ENCODE results near the gene CCDC71.

Gene CCDC71

DNA sequence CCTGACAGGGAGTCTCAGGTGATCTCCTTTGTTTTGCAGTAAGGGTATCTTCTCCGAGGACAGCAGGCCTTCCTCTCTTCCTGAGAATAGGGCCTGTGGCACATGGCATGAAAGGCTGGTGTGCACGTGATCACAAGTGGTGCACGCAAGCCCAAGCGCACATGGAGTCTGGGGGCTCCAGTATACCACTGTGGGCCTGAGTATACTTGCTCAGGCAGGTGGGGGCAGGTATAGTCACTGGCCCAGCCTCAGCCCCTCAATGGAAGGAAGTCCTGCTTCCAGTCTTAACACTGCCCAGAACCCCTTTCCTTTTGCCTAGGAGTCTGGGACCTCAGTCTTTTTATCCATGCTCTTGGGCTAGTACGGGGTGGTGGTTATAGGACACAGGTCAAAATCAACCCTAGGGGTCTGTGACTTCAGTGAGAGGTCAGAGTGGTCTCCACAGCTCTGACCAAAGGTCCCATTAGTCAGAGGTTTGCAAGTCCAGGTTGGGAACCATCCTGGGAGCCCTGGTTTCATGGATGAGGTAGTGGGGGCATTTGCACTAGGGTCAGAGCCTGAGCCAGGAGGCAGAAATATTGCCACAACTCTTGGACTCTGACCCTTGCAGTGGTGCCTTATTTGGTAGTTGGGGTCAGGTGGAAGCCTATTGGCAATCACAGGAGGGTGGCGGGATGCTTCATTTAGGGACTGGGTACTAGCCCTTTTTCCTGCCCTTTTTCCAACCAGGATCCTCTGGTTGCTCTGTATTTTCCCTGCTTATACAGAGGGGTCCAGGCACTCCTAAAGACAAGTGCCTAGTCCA, 823 bp upstream of the CCDC71 start:
- no peak for DNase-seq

DNA sequence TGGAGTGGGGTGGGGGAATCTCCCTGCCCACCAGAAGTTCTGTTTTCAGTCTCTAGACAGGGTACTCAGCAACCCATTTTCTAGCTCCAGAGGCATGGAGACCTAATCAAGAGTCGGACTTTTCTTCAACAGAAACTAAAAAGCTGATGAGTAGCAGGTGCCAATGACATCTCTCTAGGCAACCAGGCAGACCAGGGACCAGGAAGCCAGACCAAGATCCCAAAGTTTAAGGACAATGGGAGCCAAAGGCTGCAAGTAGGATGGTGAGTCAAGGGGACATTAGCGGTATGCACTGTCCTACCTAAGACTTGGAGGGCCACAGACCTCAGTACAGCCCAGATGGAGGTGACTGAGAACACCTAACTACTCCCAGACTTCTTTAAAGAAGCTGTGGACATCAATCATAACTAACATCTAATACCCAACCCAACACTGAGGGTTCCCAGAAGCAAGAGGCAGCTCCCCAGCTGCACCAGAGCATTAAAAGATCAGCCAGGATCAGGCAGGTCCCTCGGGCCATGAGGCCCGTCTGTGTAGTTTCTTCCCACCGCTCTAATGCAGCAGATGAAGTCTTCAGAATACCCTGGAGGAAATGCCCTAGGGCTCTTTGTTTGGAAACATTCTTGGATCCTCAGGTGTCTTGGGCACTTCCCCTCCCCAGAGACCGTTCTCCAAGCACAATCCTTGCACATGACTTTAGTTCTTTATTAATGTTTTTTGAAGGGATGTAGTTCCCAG, 979 bp downstream of the CCDC71 start:
- no peak for DNase-seq

DNA sequence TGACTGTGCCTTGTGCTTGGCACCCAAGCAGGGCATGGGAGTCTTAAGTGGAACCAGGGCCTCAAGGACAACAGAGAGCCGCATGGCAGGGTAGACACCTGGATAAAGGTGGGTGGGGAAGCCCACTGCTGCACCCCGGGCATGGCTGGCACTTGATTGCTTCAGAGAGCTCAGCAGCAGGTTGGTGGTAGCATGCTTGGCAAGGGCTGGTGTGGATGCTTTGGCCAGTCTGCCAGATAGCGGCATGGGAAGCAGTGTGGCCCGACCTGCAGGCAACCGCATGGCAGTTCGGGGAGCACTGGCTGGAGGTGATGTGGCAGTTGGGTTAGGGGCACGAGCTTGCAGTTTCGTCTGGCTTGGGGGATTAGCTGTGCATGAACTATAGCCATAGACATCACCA, 2.5 kb downstream of the CCDC71 start:
- no peak for DNase-seq

DNA sequence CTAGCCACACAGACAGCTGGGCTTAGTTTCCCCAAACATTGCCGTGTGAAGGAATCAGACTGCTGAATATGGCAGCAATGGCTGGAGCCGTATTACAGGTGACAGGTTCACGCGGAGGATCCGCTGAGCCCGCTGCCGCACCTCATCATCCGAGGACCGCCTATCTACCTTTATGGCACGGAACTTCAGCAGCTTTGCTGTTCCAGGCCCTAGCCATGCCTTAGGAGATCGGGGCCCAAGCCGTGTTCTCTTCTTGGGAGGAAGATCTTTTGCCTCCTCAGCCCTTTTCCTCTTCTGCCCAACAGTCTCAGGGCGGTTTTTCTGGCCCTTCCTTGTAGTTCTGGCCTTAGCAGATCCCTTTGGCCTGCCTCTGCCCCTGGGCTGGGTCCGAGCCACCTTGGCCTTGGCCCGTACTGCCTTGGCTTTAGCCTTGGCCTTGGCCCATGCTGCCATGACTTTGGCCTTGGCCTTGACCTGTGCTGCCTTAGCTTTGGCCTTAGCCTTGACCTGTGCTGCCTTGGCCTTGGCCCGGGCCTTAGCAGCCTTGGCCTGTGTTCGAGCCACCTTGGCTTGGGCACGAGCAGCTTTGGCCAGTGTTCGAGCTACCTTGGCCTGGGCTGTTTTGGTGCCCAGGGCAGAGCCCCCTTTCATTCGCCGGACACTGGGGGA, 3.2 kb downstream of the CCDC71 start:
- DNase-seq: no peak

DNA sequence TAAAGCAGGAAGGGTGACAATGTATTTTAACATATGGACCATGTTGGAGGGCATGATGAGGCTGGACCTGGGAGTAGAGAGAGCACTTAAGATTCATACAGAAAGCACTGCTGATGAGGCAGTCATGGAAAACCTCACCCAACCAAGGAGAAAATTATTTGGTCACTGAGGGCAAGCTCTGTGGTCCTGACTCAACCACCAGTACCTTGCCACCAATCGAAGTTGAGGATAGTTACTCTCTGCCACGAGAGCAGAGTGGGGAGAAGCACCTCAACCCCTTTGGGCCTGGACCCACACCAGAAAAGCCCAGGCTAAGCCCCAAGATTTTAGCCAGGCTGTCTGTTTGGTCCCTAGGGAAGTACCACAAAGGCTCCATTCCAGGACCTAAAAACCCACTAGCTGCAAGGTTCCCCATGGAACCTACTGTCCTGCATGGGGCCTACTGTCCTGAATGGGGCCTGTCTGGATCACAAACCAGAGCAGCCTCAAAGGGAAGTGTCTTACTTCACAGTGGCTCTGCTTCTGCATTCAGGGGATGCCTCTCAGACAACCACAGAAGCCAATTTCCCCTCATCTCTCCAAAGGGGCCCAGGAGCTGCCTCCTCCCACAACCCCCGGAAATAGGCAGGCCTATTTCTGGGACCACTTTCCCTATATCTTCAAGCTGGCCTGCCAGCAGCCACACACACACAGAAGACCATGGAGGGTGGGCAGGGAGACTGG, 4.2 kb downstream of the CCDC71 start:
- no peak for DNase-seq

DNA sequence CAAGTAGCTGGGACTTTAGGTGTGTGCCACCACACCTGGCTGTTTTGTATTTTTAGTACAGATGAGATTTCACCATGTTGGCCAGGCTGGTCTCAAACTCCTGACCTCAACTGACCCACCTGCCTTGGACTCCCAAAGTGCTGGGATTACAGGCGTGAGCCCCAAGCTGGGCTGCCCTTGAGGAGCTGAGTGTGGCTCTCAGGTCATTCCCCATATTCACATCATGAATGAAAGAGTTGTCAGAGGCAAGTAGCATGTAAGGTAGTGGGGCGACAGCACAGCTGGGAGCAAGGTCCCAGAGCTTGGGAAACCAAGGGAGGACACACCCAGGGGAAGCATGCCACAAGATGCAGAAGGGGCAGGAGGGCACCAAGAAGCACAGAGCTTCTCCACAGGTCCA, 4.9 kb downstream of the CCDC71 start:
- DNase-seq: no peak

DNA sequence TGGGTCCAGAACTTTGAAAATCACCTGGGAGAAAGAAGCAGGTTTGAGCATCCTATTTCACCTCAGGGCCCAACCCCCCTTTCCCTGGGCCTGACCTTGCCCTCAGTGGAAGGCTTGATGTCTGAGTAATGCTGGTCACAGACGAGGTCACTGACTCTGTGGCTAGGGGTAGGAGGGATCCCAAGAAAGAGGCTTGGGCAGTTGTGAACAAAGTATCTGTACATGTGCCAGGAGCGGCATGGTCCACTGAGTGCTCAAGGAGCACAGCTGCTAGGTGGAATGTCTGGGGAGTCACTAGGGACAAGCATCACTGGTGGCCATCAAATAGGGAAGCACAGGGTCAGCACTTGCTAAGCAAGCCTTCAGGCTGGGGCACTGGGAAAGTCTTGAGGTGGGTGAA, 7.3 kb downstream of the CCDC71 start:
- DNase-seq: no peak

DNA sequence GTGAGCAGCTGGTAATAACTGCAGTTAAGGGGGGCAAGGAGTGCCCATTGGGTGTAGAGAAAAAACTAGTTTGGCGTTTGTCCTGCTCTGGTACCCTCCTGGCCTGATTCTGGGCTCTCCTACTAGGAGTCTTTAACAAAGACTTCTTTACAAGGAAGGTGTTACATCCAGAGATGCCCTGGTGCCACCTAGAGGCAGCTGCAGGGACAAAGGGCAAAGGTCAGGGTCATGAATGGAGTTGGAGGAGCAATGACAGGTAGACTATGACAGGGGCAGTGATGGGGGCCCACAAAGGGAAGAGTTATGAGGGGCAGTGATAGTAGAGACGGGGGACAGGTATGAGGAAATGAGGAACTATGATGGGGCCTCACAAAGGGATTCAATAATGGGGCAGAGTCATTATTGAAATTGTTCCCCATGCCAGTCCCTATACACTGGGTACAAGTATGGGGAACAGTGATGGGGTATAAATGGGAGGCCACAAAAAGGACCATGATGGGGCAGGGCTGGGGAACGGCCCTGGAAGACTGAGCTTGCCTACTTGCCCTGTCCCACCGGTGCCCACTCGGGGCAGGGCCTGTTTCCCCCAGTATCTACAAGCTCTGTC, 7.9 kb downstream of the CCDC71 start:
- DNase-seq: no peak

DNA sequence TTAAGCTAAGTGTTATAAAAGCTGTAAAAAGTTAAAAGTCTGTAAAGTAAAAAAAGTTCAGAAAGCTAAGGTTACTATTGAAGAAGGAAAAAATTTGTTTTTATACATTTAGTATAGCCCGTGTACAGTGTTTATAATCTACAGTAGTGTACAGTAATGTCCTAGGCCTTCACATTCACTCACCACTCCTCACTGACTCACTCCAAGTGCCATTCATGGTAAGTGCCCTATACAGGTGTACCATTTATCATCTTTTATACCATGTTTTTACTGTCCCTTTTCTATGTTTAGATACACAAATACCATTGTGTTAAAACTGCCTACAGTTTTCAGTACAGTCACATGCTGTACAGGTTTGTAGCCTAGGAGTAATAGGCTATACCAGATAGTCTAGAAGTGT, 8.8 kb downstream of the CCDC71 start:
- no peak for DNase-seq

DNA sequence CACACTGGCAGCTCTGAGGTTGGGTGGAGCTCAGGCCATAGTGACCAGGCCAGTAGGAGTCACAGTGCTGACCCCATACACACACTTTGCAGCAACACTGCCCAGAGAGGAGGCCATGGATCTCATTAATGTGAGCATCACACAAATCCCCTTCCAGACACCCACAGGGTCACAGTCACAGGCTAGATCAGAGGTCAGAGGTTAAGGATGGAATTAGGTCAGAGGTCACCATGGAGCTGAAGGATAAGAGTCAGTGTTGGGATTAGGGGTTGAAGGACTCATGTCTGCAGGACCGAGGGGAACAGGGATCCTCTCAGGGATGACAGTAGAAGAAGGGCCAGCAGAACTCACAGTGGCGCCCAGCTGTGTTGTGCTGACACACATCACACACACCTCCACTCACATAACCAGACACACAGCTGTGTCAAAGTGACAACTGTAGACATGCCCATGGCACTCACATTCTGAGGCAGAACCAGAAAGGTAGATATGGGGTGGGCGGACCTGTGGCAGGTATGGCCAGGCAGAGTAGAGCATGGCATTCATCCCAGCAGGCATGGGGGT, 12.7 kb downstream of the CCDC71 start:
- no peak for DNase-seq

DNA sequence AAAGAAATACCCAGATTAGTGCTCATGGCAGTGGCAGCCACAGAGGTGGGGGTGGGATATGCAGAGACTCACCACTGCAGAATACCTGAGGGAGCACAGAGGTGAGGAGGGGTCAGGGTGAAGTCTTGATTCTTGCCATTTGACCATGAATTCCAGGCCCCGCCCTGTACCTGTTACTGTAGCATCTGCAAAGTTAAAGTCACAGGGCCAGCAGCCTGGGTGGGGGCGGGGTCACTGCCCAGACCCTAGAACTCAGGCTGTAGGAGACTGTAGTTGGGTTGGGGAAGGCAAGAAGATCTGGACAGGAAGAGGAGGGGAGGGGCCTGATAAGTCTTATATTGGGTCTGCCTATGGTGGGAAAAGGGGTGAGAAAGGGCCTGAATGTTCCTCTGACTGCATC, 14.5 kb downstream of the CCDC71 start:
- DNase-seq: no peak

DNA sequence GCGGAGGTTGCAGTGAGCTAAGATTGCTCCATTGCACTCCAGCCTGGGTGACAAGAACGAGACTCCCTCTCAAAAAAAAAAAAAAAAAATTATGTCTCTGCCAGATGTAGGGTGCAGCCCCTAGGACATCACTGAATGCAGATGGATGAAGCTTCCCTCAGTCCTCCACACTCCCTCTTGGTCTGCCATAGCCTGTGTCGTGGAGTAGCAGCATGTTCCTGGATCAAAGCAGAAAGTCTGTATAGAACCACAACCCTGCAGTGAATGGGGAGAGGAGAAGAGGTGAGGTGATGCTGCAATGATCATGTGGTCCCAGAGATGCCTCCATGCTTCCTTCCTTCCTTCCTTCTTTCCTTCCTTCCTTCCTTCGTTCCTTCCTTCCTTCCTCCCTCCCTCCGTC, 18.0 kb downstream of the CCDC71 start:
- no peak for DNase-seq

DNA sequence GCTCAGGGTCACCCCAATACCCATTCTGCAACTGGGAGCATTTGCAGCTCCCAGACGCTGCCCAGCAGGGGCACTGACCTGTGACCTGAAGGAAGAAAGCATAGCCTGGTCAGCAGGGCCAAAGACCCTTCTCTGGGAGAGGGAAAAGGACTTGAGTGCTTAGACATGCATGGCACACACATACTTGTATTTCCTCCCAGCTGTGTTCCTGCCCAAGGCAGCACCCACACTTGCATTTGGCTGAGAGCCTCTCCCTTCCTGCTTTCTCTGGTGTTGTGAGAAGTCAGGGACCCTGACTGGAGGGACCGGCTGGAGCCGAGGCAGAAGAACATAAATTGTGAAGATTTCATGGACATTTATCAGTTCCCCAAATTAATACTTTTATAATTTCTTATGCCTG, 26.1 kb downstream of the CCDC71 start:
- DNase-seq: no peak

DNA sequence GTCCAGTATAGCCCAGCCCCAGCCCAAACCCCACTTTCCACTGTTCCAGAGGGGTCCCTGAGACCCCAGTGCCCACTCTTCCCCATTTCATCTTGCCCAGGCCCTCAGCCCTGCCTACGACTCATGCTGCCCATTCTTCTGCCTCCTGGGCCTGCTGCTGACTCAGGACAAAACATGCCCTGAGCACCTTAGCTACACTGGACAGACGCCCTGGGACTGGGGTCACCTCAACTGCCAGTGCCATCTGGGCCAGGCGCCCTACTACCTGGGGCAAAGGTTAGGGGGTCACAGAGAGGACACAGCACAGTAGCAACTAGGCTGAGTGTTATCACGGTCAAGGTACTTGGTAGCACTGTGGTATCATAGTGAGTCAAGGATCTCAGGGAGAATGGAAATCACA, 30.6 kb downstream of the CCDC71 start:
- DNase-seq: no peak

DNA sequence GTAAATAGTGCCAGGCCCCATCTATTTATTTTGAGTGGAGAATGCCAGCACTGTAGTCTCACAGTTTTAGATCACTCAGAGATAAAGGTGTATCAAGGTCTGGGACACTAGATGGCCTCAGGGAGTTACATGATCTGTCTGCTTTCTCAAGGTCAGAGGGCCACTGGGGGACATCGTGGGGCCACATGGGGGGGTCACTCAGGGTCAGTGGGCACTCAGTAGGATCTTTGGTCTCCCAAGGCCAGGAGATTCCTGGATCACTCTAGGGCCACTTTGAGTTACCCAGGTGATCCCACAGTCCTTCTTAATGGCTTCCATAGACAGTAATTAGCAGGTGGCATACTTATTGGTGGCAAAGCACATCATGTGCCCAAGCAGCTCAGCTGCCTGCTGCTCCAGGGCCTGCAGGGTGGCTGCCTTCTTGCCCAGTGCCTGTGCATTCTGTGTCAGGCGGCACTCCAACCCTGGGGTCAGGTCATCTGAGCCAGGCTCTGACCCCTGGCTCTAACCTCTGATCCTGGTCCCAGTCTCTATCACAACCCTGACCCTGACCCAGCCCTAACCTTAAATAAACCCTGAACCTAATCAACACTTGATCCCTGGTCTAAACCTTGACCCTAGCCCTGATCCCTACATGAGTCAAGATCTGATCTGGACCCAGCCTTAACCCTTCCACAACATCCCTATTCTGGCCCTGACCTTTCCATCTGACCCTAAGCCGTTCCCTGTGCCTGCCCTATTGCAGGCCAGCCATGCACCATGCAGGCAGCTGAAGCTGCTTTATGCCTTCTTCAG, 31.5 kb downstream of the CCDC71 start:
- no peak for DNase-seq

DNA sequence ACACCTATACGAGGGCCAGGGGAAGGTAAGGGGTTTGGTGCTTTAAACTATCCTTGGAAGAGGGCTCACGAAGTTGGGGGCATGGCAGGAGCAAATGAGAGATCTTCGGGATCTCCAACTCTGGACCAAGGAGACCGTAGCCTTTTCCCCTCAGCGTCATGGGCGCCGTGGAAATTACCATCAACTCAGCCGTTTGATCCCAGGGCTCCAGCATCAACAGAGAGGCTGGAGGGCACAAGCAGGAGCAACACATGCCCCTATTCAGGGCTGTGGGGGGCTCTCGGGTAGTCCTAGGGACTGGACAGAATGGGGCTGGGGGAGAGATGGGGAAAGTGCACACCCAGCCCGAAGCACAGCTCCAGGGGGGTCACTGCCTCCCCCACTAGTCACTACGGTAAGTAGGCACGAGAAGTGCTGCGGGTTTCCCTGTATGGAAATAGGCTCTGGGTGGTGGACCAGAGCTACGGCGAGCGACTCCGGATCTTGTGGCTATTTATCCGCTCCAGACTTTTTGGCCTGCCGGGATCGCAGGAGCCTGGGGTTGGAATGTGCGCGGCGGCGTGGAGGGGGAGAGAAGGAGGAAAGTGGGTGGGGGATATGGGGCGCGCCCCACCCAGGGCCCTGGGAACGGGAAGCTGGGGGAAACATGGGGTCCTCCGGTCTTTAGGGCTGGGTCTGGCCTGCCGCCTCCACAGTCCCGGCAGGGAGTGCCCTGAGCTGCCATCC, 32.7 kb downstream of the CCDC71 start:
- DNase-seq: no peak

DNA sequence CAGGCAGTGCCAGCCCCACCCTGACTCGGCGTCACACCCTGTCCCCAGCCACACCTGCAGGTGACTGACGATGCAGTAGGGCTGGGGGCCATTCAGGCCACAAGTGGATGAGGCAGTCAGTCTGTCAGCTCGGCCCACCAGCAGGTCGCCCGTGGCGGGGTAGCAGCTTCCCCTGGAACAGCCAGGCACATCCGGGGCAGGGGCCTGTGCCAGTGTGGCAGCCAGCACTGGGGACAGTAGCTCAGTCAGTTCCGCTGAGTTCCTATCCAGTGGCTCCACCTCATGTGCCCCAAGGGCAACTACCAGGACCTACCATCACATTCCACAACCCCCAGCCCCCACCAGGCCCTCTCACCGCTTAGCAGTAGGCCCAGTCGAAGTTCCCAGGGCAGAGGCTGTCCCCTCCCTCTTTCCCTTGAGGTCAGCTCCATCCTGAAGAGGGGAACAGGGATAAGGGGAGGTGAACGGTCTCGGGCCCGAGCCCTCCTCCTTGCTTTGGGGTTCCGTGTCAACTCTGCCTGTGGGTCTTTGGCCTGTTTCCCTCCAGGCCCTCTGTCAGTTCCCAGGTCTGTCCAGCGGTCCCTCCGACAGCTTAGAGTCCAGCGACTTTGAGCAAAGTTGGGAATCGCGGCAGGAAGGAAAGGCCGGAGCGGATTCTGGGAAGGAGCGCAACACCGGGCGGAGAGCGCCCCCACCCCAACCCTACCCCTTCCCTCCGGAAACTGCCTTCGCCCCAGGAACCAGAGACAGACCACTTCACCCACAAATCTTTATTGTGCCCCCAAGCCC, 33.5 kb downstream of the CCDC71 start, which contains the start of gene LAMB2:
TSS of gene LAMB2 (minus strand) at position 614 of the 789 bp plus-strand sequence. CDS start at position 431, 183 bp downstream.
- no peak for DNase-seq

DNA sequence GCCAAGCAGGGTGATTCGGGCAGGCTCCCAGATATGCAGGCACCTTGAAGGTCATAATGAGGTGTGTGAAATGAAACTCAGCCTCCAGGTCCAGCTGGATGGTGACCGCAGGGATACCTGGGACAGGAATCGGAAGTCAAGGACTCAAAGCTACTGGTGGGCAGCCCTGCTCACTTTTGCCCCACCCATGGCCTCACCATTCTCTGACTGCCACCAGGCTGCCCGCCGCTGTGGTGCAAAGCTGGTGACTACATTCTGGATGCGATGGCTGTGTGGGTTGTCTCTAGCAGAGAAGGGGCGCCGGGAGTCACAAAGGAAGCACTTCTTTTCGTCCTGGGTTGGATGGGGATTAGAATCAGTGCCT, 34.1 kb downstream of the CCDC71 start:
- no peak for DNase-seq

DNA sequence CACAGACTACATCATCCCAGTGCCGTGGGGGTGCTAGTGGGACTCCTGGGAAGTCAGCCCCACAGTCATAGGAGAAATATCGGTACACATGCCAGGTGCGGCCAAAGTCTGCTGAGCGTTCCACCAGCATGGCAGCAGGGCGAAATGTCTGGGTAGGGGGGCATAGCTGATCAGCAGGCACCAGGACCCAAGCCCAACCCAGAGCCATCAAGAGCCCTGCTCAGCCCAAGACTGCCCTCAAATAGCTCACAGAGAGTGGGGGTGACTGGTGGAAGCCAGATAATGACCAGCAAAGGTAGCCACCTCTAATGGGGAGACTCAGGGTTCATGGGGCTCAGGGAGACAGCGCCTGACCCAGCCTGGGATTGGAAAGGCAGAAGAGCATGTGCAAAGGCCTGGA, 34.6 kb downstream of the CCDC71 start:
- no peak for DNase-seq

DNA sequence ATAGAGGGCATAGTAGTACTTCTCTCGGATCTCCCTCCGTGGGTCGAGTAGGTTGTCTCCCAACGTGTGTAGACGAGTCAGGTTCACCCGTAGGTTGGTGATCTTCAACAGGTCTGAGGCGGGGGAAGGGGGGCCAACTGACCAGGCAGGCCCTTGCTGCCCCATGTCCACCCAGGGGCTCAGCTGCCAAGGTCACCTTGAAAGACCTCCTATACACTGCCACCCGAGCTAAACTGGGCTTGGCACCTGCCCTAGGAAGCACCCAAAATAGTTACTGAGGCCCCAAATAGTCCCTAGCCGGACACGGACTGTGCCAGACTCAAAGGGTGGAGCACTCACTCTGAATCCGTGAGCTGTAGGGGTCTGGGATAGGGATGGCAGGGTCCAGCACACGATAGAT, 35.1 kb downstream of the CCDC71 start:
- DNase-seq: no peak

Data from NCI-H1417 treated with DMSO at 0.1 percent for 48 hours (cell line).